CD4-positive, alpha-beta T cell treated with Interleukin-10 for 1 hour (primary cell): ENCODE measurements around the gene NAA80.
"Not testable (repeated sequence)": the region's sequence is repeated elsewhere in the genome, so short reads cannot be mapped to it uniquely, and the experiment has no call there.

ENCODE experiments used
- DNase-seq: peaks from one replicate; pipeline ENCODE4 v3.0.0-alpha.2; 2020

The NAA80 gene

DNA sequence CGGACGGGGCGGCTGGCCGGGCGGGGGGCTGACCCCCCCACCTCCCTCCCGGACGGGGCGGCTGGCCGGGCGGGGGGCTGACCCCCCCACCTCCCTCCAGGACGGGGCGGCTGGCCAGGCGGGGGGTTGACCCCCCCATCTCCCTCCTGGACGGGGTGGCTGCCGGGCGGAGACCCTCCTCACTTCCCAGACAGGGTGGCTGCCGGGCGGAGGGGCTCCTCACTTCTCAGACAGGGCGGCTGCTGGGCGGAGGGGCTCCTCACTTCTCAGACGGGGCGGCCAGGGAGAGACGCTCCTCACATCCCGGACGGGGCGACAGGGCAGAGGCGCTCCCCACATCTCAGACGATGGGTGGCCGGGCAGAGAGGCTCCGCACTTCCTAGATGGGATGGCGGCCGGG, 12.8 kb upstream of the NAA80 start:
- not testable (repeated sequence) for DNase-seq

DNA sequence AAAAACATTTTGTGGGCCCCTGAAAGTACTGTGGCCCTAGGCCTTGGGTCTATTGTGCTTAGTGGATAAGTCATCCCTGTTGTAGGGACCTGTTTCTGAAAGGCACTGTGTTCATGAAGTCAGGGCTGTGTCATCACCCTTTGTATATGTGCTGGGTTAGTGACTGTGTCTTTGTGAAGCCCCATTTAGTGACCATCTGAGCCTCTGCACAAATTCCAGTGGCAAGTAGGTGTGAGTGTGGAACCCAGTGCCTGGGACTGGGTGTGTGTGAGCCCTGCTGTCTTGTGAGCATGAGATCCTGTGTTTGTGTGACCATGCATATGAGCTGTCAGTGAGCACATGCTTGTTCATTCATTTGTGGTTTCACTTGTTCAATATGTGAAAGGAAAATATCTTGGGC, 5.4 kb upstream of the NAA80 start:
- DNase-seq: no peak

DNA sequence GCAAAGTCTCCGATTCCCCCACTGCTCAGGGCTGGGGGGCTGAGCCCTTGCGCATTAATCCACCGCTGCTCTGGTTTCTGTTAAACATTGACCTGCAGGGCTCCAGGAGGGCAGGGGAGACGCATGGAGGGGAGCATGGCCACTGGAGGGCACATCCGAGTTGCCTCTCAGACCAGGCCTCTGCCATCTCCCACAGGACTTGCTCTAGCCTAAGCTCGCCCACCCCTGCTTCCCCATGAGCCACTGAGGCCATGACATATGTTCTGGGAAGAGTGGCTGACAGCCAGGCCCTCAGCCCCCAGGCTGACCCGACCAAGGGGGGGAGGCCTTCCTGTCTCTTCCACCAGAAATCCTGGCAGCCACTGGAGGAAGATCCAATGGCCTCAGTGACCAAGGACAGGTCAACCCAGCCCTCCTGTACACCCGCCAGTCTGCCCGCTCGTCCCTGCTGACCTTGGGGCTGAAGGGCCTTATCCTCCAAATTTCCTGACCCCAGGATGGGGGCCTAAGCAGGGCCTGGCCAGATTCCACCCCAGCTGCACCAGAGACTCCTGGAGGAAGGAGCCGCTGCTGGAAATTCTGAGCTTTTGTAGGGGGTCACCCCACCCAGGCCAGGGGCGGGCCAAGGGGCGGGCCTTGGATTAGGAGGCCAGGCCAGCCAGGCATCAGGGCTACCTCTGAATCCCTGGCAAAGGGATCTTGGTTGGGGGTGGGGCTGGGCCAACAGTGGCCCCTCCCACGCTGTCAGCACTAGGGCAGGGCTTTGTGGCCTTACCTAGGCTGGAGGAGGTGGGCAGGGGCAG, 4.0 kb upstream of the NAA80 start, which contains the start of gene HYAL1:
TSS of gene HYAL1 (minus strand) at position 562 of the 803 bp plus-strand sequence. CDS start 618 bp downstream, outside the sequence.
- DNase-seq: no peak

GRCh38 chr3:50302095-50303012, 3.1 kb upstream of the NAA80 start:
- DNase-seq: no peak

DNA sequence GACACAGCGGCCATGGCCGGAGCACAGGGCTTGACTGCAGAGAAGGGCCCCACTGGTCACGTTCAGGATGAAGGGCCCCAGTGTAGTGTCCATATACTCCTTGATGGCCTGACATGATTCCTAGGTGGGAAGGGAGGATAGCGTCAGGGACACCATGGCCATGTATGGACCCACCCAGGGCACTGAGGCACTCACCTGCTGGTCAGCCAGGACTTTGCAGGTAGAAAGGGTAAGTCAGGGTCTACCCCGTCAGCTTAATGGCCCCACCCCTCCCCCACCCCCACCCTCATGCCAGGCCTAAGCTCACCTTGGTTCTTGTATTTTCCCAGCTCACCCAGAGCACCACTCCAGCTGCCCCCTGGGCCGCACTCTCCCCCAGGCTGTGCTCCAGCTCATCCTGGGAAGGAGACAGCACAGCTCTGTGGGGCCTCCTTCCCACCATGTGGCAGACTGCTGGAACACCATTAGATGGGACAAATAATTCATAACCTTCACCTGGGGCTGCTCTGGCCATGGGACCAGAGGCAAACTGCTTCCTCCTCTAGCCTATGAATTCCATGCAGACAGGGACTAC, 1.6 kb upstream of the NAA80 start:
- DNase-seq: no peak

DNA sequence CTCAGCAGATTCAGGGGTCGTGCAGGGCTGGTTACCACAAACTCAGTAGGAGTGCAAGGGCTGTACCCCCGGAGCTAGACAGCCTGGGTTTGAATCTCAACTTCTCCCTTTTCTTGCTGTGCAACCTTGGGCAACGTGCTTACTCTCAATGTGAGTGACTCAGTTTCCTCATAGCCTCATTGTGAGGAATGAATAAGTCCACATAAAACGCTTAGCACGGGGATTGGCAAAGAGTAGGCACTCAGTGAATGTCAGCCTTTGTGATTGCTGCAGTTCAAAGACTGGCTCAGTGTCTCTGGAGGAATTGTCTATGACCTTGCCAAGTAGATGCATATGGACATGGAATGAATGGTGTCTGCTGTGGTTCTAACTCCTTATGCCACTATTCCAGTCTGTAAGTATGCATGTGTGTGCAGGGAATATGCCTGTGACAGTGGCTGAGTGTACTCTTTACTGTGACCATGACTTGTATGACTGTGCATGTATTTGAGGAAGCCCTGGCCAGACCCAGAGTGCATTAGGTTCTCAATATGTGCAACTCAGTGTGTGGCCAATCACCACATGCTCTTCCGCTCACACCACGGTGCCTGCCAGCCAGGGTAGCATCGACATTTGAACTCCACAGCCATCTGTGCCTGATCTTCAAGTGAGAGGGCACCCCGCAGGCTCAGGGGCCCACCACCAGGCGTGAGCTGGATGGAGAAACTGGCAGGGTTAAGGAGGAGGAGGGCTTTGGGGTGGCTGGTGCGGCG, 900 bp upstream of the NAA80 start:
- no peak for DNase-seq

DNA sequence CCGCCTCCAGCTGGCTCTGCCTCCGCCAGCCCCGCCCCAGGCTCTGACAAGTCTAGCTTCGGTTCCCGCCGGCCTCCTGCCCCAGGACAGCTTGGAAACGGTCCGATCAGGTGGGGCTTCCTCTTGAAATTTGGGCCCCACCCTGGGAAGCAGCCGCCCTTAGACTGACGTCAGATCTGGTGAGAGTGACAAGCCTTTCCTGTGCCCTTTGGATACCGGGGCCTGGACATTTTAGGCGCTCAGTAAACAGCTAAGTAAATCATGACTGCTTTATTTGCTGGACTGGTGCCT, 378 bp upstream of the NAA80 start:
- DNase-seq: no peak

GRCh38 chr3:50297896-50298725, 1.1 kb downstream of the NAA80 start:
- no peak for DNase-seq

- no peak for DNase-seq
Observed at GRCh38 chr3:50297384-50297775, 1.8 kb downstream of the NAA80 start.

DNA sequence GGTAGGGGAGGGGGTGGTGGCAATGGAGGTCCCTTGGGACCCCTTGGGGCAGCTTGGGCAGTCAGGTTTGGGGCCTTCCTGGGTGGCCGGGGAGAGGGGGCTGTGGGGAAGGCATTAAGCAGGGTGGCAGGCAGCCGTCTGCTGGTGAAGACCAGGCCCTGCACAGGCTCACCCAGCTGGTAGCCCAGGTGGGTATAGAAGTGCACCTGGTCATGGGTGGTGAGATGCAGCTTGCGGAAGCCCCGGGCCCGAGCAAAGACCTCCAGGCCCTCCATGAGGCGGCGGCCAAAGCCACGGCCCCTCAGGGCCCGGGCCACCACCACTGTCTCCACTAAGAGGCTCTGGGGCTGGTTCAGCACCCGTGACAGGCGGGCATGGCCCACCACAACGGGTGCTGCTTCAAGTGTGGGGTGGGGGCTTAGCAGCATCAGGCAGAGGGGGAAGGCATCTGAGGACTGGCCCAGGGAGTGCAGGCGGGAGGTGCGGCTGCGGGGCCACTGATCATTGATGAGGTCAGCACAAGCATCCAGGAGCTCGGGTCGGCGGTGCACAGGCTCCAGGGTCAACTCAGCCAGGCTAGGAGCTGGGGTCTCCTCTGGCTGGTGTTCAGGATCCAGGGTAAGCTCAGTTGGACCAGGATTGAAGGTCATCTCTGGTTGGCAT, 2.4 kb downstream of the NAA80 start:
- DNase-seq: no peak

DNA sequence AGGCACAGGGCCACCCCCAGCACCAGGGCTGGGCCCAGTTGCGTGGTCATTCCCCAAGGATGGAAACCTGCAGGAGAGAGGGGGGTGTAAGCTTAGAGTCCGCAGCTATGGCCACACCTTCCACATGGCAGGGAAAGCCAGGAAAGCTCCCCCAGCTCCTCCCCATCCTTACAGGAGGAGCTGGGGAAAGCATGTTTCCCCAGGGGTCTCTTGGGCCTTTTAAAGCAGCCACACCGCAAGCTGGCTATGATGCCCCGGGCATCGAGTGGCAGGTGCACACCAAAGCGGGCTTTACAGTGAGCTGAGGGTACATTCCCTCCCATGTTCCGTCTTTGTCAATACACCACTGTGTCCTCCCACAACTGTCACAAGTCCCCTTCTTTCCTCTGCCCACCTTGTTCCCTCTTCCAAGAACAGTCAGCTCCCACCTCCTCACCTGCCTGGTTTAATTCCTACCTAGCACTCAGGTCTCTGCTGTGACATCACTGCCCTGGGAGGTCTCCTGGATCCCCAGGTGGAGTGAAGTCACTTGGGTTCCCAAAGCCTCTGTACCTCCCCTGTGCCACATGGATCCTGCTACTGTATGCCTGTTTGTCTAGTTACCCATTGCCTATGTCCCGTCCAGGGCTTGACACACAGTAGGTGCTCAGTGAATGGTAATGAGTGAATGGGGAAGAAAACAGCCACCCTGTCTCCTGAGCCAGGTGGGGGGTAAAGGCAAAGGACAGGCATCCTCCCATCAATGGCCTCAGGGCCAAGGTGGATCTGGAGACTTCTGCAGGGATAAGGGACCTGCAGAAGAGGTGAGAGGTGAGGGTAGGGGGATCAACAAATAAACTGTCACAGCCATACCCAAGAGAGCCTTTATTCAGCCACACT, 3.4 kb downstream of the NAA80 start:
- no peak for DNase-seq

GRCh38 chr3:50294492-50295403, 4.5 kb downstream of the NAA80 start:
- DNase-seq: no peak

DNA sequence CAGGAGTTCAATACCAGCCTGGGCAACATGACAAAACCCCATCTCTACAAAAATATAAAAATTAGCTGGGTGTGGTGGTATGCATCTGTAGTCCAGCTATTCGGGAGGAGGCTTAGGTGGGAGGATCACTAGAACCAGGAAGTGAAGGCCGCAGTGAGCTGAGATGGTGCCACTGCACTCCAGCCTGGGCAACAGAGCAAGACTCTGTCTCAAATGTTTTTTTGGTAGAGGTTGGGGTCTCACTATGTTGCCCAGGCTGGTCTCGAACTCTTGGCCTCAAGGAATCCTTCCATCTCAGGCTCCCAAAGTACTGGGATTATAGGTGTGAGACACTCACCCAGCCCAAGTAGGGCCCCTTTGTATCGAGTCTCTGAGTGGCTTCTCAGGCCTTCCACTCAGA, 5.1 kb downstream of the NAA80 start:
- DNase-seq: no peak

DNA sequence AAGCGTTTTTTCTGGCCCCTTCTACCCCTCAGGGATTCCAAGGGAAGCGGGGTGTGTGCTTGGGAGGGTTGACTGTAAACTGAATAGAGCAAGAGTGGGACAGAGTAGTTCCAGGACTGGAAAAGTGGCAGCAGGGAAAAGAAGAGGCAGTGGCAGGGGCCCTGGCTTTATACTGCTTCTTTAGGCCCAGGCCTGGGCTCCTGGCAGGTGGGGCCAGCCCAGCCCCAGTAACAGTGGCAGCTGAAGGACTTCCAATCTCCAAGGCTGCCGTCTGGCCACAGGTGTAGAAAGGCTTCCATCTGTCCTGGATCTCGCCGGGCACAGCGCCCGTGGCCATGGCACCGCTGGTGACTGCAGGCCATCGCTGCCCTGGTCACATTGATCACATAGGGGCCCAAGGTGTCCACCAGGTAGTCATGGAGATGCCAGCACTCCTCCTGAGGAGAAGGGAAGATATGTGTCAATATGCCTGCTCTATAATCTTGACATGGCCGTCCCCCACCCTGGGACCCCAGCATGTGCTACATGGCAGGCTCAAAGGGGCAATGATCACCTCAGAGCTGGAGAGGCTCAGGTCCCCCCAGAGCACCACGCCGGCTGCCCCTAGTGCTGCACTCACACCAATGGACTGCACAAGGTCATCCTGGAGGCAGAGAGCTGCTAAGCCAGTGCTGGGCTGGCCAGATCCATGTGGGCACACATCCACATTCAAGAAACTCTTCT, 6.0 kb downstream of the NAA80 start:
- DNase-seq: no peak

GRCh38 chr3:50292159-50293078, 6.8 kb downstream of the NAA80 start, which contains the start of gene IFRD2:
Gene IFRD2, minus strand, starts transcription at chr3:50292429. Its CDS starts 155 bp downstream, at chr3:50292274.
- peak; percentile 97 for DNase-seq

DNA sequence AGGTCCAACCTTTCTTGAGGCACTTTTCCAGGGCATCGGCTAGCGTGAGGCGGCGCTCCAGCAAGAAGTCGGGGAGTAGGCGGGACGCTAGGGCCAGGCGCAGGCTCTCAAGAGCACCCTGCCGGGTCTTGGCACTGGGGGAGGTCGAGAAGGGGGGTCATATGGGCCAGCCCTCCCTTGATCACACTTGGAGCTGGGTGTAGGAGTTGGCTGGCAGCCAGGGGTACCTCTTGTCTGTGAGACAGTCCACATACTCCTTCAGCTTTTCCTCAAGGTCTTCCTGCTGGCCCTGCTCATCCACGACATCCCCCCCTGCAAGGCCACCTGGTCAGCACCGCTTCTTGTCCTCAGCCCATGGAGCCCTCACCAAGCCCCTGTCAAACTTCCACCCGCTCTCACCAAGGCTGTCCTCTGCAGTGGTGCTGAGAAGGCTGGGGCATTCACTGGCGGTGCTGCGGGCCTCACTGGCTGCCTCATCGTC, 9.0 kb downstream of the NAA80 start:
- no peak for DNase-seq

GRCh38 chr3:50289130-50289529, 10.1 kb downstream of the NAA80 start:
- DNase-seq: no peak
